GM19035 (cell line): ENCODE data around the gene CPNE2.
"Not testable (repeated sequence)": the region's sequence is repeated elsewhere in the genome, so short reads cannot be mapped to it uniquely, and the experiment has no call there.

Experiments used
- ATAC-seq: cut with Tn5 transposase; IDR thresholded peaks from one replicate; pipeline ENCODE4 v1.9.1; 2021; ENCODE audit not compliant: unreplicated experiment

CPNE2 gene

GRCh38 chr16:57165483-57165882 is 73.1 kb downstream of the CPNE2 start:
- ATAC-seq: no peak

- ATAC-seq: no peak
These were observed 73.6 kb downstream of the CPNE2 start for GRCh38 chr16:57165938-57166337.

DNA sequence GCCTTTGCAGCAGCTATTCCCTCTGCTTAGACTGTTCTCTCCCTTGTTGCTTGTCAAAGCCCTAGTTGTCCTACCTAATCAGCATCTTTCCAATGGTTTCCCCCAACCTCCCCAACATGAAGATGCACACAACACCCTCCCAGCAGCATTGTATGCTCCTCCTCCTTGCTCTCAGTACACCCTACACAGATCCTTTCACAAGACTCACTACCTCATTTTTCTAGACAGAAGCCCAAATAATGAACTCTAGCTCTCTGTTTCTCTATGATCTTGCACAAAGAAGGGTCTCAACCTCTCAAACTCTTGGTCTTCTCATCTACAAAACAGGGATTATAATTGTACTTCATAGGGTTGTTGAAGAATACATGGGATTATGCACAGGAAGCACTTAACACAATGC is 74.1 kb downstream of the CPNE2 start:
- ATAC-seq: no peak

GRCh38 chr16:57166951-57167350 is 74.6 kb downstream of the CPNE2 start:
- ATAC-seq: no peak

DNA sequence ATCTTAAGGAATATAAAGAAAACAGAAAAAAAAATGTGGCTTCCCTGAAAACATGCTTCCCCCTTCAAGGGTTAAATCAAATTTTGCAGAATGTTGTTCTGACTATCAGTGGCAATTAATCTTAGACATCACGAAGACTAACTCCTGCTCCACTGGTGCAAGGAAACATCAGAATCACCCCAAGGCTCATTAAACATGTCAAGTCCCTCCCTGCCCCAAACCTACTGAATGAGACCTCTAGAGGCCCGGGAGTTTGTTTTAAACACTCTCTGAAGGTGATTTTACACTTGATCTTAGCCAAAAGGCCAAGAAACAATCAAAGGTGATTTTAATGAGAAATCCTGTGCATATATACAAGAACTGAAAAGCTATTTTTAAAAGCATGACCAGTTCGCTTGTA is 75.2 kb downstream of the CPNE2 start:
- ATAC-seq: no peak

DNA sequence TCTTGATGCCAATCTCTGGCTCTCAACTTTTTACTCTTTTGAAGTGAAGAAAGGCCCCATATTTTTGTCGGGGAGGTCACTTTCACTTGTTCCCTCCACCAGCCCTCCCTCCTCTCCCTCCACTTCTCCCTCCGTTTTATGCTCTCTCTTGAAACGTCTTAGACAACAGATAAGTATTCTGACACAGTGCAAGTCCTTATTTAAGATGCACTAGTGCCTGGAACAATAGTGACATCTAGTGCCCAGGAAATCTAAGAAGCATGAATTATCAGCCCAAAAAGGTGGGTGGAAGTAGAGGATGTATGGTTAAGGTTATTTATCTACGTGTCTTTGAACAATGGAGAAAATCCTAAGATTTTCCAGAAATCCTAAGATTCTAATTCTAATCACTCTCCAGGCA is 75.6 kb downstream of the CPNE2 start:
- no peak for ATAC-seq

DNA sequence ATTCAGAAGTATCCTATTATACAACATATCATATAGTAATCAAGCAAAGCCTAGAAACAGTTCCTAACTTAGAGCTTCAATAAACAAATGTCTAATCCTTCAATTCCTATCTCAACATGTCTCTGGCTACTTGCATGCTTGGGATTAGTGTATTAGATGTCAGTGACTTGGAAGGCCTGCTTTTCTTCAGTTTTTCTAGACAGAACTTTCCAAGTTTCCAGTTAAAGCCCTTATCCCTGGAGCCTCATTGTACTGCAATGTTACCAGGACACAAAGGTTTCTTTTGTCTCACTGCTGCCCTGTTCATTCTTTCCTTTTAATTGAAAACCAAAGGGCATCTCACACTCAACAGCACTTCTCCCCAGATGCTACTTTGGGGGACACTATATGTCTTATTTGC is 76.9 kb downstream of the CPNE2 start:
- ATAC-seq: no peak

DNA sequence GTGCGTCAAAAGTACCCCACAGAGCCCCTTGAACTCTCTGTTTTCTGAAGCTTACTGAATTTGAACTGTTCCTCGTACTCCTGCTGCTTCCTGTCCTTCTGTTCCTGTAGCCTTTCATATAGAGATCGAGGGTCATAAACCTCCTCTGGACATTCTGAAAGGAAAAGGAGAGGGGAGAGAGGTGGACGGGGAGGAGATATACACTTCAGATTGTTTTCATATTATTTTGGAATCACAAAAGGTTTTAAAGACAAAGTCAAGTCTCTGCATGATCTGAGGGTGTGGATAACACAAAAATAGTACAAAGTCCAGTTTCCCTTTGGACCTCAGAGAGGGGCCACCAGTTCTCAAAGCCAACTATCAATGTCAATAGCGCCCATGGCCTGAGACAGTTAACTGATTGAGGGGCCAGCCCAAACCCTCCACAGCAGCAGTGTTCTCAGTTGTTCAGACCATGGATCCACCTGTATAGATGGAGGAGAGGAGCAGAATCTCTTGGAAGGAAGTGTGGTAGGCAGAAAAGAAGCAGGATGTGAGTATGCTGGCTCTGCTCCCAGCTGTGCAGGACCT is 80.4 kb downstream of the CPNE2 start:
- ATAC-seq: no peak

GRCh38 chr16:57175896-57176295 is 83.5 kb downstream of the CPNE2 start:
- no peak for ATAC-seq

- no peak for ATAC-seq
These were observed 85.8 kb downstream of the CPNE2 start for GRCh38 chr16:57178196-57178595.

- no peak for ATAC-seq
These were observed 86.4 kb downstream of the CPNE2 start for GRCh38 chr16:57178793-57179212.

DNA sequence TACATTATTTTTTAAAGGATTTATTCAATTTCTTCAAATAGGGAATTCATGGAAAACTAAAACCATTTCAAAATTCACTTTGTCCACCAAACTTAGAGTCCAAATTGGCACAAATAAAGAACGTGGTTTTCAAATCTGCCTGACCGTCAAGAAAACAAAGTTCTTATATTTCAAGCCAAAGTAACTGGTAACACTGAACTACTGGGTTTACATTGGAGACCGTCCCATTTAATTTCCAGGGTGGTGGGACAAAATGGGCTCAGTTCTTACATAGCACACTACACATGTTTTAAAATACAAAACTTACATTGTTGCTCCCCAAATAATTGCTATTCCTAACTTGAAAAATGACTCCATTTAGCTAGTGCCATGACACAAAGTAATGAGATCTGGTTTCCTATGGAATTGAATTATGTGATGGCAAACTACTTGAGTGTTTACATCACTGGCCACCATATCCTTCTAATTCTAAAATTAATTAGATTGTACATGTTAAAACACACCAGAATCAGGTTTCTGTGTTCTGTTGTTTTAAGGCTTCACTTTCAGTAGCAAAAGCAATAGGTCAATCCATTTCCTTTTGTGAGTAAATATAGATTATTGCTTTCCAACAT is 86.9 kb downstream of the CPNE2 start:
- no peak for ATAC-seq

DNA sequence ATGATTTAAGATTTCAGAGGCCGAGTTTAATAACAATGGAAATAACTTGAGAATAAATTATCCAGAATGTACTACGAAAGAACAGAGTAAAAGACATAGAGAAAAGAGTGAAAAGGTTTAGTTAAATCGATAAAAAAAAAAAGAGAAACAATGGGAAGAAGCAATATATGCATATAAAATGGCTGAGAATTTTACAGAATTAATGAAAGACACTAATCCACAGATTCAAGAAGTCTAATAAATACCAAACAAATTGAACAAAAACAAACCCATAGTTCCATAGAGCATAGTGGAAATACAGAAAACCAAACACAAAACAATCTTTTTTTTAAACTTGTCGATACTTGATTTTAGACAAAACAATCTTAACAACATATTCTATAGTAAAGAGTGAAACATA is 91.7 kb downstream of the CPNE2 start:
- no peak for ATAC-seq

- ATAC-seq: no peak
These were observed 92.6 kb downstream of the CPNE2 start for GRCh38 chr16:57184887-57185445.

DNA sequence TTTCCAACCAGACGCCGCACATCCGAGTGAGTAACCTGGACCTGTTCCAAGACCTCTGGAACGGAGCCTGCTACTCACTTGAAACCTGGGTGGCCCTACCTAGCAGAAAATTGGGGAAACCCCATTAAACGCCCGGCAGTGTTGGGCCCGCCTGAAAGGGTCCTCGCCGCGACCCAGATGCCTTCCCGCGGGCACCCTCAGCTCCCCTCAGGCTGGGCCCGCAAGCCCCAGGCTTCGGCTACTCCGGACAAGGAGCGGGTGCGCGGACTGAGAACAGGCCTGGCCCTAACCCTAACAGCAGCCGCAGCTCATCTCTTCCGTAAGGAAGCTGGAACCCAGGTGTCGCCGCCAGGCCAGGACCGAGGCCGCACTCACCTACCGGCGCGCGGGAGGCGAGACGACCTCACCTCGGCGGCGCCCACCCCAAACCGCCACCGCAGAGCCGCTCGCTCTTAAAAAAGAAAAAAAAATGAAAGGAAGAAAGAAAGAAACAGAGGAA is 93.1 kb downstream of the CPNE2 start:
- ATAC-seq: peak; percentile 42

DNA sequence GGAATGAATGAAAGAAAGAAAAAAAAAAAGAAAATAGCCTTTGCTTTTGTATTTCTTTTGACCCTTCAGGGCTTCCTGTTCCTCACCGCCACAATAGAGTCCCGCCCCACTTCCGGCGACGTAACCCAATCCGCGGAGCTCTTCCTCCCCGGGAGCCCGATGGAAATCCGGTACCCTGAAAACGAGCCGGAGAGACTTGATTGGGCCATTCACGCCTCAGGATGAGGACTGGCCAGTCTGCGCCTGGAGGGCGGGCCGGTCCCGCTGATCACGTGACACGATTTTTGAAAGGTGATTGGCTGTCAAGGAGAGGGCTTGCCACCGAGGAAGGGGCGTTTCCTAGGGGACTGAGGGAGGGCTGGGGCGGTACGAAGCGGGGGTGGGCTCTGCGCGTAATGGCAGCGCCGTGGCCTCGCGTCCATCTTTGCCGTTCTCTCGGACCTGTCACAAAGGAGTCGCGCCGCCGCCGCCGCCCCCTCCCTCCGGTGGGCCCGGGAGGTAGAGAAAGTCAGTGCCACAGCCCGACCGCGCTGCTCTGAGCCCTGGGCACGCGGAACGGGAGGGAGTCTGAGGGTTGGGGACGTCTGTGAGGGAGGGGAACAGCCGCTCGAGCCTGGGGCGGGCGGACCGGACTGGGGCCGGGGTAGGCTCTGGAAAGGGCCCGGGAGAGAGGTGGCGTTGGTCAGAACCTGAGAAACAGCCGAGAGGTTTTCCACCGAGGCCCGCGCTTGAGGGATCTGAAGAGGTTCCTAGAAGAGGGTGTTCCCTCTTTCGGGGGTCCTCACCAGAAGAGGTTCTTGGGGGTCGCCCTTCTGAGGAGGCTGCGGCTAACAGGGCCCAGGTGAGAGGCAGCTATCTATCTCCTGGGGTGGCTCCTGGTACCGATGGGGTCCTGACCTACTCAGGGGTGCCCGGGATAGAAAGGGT is 93.8 kb downstream of the CPNE2 start, which contains the start of the genes PSME3IP1 and RSPRY1:
Gene PSME3IP1, minus strand, starts transcription at position 95 of the 927 bp plus-strand sequence. CDS start 12,185 bp downstream, outside the sequence.
Gene RSPRY1, plus strand, starts transcription at position 385 of the 927 bp plus-strand sequence. CDS start 18,330 bp downstream, outside the sequence.
- peak; percentile 87 for ATAC-seq

- ATAC-seq: no peak
These were observed 94.8 kb downstream of the CPNE2 start for GRCh38 chr16:57186872-57187854.

GRCh38 chr16:57187902-57188710 is 95.7 kb downstream of the CPNE2 start:
- ATAC-seq: not testable (repeated sequence)

DNA sequence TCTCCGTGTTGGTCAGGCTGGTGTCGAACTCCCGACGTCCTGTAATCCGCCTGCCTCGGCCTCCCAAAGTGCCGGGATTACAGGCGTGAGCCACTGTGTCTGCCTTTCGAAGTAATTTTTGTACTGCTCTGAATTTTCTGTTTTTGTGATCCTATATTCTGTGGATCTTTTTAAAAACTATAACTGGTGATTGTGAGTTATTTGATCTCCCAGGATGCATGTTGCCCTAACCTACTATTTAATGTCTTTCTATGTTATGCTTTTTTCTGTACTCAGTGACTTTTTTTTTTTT is 96.3 kb downstream of the CPNE2 start:
- ATAC-seq: no peak
